ENCODE measurements around the gene MBNL1. TPM values are rescaled to one million over a fixed set of nuclear protein-coding genes. Genes with fewer than 3 reads are reported as not detected.

MBNL1 gene
- total and polyA plus RNA-seq, 4 donors: 17.1 to 110 (median 62.3) TPM

GRCh38 chr3:152356870-152357276 is 88.1 kb downstream of the MBNL1 start:
- H3K9me3 ChIP-seq (ENCODE audit: control insufficient read depth in 4 of 4, low read length in 3 of 4): no peaks in the 10 kb centered on the region
- no peaks in the 10 kb centered on the region for H3K27me3 ChIP-seq (ENCODE audit: control insufficient read depth in 4 of 4, insufficient read depth in 4 of 4, low read length in 3 of 4)
- DNase-seq (ENCODE audit: low spot score): no peak
- H3K27ac ChIP-seq (ENCODE audit: low read depth in 1 of 2, low read length in 2 of 2): no peak overlapping the region
- 94% methylated on average over 2 of the region's 2 CpGs for WGBS
- H3K4me1 ChIP-seq (ENCODE audit: control insufficient read depth in 4 of 4, insufficient read depth in 4 of 4, low read length in 3 of 4): peaks cover 0 to 12% (median 4%) of the 10 kb centered on the region in 4 donors
- H3K9ac ChIP-seq (ENCODE audit: low read depth in 1 of 2, low read length in 2 of 2): no peak overlapping the region
- H3K4me3 ChIP-seq (ENCODE audit: low read depth in 1 of 3, low read length in 3 of 3): no peak overlapping the region
- TF ChIP-seq REST (IDR thresholded peaks at IDR 0.05): no peak
- TF ChIP-seq GABPA (IDR thresholded peaks at IDR 0.05 in 1 of 2, conservative IDR thresholded peaks at IDR 0.05 in 1 of 2): no peak
- H3K36me3 ChIP-seq (ENCODE audit: control insufficient read depth in 4 of 4, insufficient read depth in 3 of 4, low read depth in 1 of 4, low read length in 3 of 4): peaks cover 0 to 1% (median 0%) of the 10 kb centered on the region in 4 donors

GRCh38 chr3:152357587-152357986 is 88.9 kb downstream of the MBNL1 start:
- no peak for DNase-seq (ENCODE audit: low spot score)
- Histone ChIP-seq H3K27ac (ENCODE audit: low read depth in 1 of 2, low read length in 2 of 2) (no peak overlapping the region), H3K4me1 (ENCODE audit: control insufficient read depth in 4 of 4, insufficient read depth in 4 of 4, low read length in 3 of 4) (peaks cover 0 to 14% (median 5%) of the 10 kb centered on the region in 4 donors), H3K4me3 (ENCODE audit: low read depth in 1 of 3, low read length in 3 of 3) (no peak overlapping the region), H3K27me3 (ENCODE audit: control insufficient read depth in 4 of 4, insufficient read depth in 4 of 4, low read length in 3 of 4) (no peaks in the 10 kb centered on the region), H3K9ac (ENCODE audit: low read depth in 1 of 2, low read length in 2 of 2) (no peak overlapping the region), H3K9me3 (ENCODE audit: control insufficient read depth in 4 of 4, low read length in 3 of 4) (no peaks in the 10 kb centered on the region), H3K36me3 (ENCODE audit: control insufficient read depth in 4 of 4, insufficient read depth in 3 of 4, low read depth in 1 of 4, low read length in 3 of 4) (peaks cover 0 to 1% (median 0%) of the 10 kb centered on the region in 4 donors)
- TF ChIP-seq MAX (IDR thresholded peaks at IDR 0.05) (no peak), REST (IDR thresholded peaks at IDR 0.05) (no peak), RXRA (IDR thresholded peaks at IDR 0.05) (no peak), ZBTB33 (IDR thresholded peaks at IDR 0.05) (no peak), HNF4A (conservative IDR thresholded peaks at IDR 0.05) (no peak), SP1 (IDR thresholded peaks at IDR 0.05) (no peak), HNF4G (IDR thresholded peaks at IDR 0.05) (no peak), NR2F2 (IDR thresholded peaks at IDR 0.05) (no peak), ATF3 (IDR thresholded peaks at IDR 0.05) (no peak)

Data from liver (tissue), 9 donors.